ENCODE results near the gene NEDD4.
"Not testable (repeated sequence)": the region's sequence is repeated elsewhere in the genome, so short reads cannot be mapped to it uniquely, and the experiment has no call there.

NEDD4 gene

GRCh38 chr15:55993111-55993803, at the start of gene NEDD4:
NEDD4 (minus strand) TSS chr15:55993612; CDS start chr15:55993555, 57 bp downstream.
- peak; percentile 78 for DNase-seq

- DNase-seq: no peak
Measured at GRCh38 chr15:56042498-56042897, 49.1 kb upstream of the NEDD4 start.

- no peak for DNase-seq
Measured at GRCh38 chr15:56042031-56042430, 48.6 kb upstream of the NEDD4 start.

- DNase-seq: peak; percentile 30
Measured at GRCh38 chr15:56040081-56041035, 46.9 kb upstream of the NEDD4 start.

GRCh38 chr15:56038707-56039106, 45.3 kb upstream of the NEDD4 start:
- DNase-seq: no peak

- no peak for DNase-seq
Measured at GRCh38 chr15:56038015-56038414, 44.6 kb upstream of the NEDD4 start.

- no peak for DNase-seq
Measured at GRCh38 chr15:56036546-56037067, 43.2 kb upstream of the NEDD4 start.

DNA sequence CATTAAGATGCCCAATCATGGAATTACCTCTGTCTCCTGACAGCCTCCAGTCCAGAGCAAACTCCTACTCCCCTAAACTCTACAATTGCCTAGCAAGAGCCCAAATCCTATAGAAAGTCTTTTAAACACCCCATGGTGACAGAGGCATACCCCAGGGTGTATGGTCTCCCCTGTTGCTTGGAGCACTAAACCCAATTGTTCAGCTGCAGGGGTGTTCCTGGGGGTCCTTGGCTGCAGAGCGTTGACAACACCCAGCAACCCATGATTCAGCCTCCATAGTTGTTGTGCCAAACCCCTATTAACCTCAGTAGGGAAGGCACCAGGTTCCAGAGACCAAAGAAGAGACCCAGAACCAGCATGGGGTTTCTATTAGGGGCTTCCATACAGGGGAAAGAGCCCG, 41.8 kb upstream of the NEDD4 start:
- DNase-seq: no peak

- DNase-seq: no peak
Measured at GRCh38 chr15:56034514-56034913, 41.1 kb upstream of the NEDD4 start.

- DNase-seq: no peak
Measured at GRCh38 chr15:56032373-56032772, 39.0 kb upstream of the NEDD4 start.

DNA sequence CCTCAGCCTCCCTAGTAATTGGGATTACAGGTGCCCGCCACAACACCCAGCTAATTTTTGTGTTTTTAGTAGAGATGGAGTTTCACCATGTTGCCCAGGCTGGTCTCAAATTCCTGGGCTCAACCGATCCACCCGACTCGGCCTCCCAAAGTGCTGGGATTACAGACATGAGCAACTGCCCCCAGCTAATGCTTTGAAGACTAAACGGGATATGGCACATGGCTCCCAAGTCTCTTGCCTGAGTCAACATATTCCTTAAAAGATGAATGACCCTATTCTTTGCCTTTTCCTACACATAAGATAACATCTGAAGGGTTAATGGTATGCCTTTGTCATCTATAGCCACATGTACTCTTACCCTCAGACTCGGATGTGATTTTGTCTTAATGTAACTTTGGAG, 38.4 kb upstream of the NEDD4 start:
- no peak for DNase-seq

DNA sequence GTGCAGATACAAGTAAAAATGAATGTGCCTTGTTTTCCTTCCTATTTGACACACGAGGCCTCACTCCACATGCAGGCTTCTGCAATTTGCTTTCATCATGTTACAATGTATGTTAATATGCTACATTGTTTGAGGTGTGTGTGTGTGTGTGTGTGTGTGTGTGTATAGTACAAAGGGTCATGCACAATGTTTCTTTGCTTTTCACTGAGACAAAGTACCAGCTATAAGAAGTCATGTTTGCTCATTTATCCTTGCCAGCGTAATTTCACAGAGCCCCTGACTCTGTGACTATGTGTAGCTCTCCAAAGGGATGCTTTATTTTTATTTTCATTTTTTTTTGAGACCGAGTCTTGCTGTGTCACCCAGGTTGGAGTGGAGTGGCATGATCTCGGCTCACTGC, 38.0 kb upstream of the NEDD4 start:
- DNase-seq: no peak

GRCh38 chr15:56028430-56028829, 35.0 kb upstream of the NEDD4 start:
- DNase-seq: no peak

GRCh38 chr15:56023160-56023559, 29.7 kb upstream of the NEDD4 start:
- not testable (repeated sequence) for DNase-seq

- no peak for DNase-seq
Measured at GRCh38 chr15:56019819-56020486, 26.5 kb upstream of the NEDD4 start.

GRCh38 chr15:56019060-56019793, 25.8 kb upstream of the NEDD4 start:
- DNase-seq: no peak

GRCh38 chr15:56017920-56018319, 24.5 kb upstream of the NEDD4 start:
- DNase-seq: no peak

- DNase-seq: no peak
Measured at GRCh38 chr15:56017511-56017910, 24.1 kb upstream of the NEDD4 start.

GRCh38 chr15:56016281-56016680, 22.9 kb upstream of the NEDD4 start:
- no peak for DNase-seq

DNA sequence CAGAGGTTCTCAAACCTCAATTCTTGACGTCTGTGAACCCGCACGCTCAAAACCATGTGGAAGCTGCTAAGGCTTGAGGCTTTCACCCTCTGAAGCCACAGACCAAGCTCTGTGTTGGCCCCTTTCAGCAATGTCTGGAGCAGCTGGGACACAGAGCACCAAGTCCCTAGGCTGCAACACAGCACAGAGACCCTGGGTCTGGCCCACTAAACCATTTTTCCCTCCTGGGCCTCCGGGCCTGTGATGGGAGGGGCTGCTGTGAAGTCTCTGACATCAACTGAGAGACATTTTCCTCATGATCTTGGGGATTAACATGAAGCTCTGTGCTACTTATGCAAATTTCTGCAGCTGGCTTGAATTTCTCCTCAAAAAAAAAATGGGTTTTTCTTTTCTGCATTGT, 21.3 kb upstream of the NEDD4 start:
- no peak for DNase-seq

GRCh38 chr15:56007053-56007452, 13.6 kb upstream of the NEDD4 start:
- not testable (repeated sequence) for DNase-seq

DNA sequence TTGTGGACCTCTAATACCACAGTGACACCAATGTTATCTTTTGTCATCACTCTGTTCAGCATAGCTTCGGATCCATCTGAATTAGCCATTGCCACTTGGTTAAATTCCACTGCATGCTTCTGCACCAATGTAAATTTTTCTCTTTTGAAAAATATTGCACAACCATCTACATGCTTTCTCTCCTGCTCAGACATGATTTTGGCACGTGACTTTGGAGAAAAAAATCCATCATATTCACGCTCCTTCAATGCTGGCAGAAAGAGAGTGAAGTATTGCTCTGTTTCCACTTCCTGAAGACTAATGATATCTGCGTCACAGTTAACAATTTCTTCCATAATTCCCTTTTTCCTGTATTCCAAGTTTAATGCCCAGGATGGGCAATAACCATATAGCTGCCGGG, 13.0 kb upstream of the NEDD4 start:
- DNase-seq: not testable (repeated sequence)

- not testable (repeated sequence) for DNase-seq
Measured at GRCh38 chr15:56004281-56004680, 10.9 kb upstream of the NEDD4 start.

All from COR-L47 (cell line).